ENCODE measurements around the gene LTK. TPM values are rescaled to one million over a fixed set of nuclear protein-coding genes. Genes with fewer than 3 reads are reported as not detected.

Gene LTK
- total and polyA plus RNA-seq, 2 of the 4 experiments (the other 2 are of a cell fraction): 0.18 to 0.62 TPM

DNA sequence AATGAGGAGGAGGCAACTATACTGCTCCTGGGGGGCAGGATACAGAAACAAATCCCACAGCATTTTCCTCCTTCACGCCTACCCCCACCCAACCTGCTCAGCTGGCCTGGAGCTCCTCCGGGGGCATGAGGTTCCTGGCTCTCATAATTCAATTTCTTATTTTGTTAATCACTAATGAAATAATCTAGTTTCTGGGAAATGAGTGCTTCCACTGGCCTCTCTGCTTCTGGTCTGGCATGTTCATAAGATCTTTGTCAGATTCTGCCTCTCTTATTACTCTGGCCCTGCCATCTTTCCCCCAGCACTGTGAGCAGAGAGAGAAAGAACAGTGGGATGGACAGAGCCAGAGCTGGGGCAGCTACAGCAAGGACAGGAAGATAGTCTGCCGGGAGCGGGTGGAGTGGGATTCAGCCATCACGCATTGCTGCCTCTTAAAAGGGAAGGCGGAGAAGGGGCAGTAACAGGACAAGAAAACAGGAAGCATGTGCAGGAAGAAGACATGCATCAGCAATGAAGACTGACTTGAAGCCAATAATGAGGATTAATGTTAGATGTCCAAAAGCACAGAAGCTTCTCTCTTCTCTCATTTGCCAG, 16.8 kb upstream of the LTK start:
- intact Hi-C loops (cut with micrococcal nuclease) (no loop called here), in situ Hi-C loops (cut with MboI; ENCODE audit: low sequenced_read_pairs) (no loop called here), dilution Hi-C loops (cut with HindIII; ENCODE audit: low sequenced_read_pairs, unreplicated experiment) (no loop called here)
- Histone ChIP-seq H3K4me3 (ENCODE audit: insufficient read depth, low read depth, low read length) (no peak overlapping the region), H3K23ac (ENCODE audit: low read depth, low read length) (no peak overlapping the region), H3K18ac (ENCODE audit: low read depth, low read length) (no peak overlapping the region), H3K27ac (ENCODE audit: insufficient read depth, low read length) (no peak overlapping the region), H3K9me3 (ENCODE audit: control insufficient read depth, insufficient read depth, low read length) (no peaks in the 10 kb centered on the region), H3K27me3 (ENCODE audit: control insufficient read depth, insufficient read depth, low read length) (no peaks in the 10 kb centered on the region), H3K14ac (replicated peaks; ENCODE audit: low read depth, low read length) (no peak overlapping the region), H2AFZ (replicated peaks; ENCODE audit: low read length, poor library complexity) (no peak overlapping the region), H2BK20ac (ENCODE audit: low read depth, low read length) (no peak overlapping the region), H2BK120ac (ENCODE audit: low read depth, low read length) (no peak overlapping the region), H4K5ac (ENCODE audit: low read depth, low read length) (no peak overlapping the region), H2BK15ac (ENCODE audit: low read depth, low read length) (no peak overlapping the region), H3K9me1 (ENCODE audit: insufficient read depth, low read length) (no peaks in the 10 kb centered on the region), H4K8ac (ENCODE audit: low read depth in 2 of 2, low read length in 2 of 2) (no peak overlapping the region), H2BK5ac (ENCODE audit: low read depth, low read length, poor library complexity, severe bottlenecking) (no peak overlapping the region), H3K4me2 (ENCODE audit: low read depth, low read length) (no peak overlapping the region), H3K56ac (ENCODE audit: extremely low read depth, insufficient read depth, low read length) (no peak overlapping the region), H3K9ac (ENCODE audit: low read depth, low read length) (no peak overlapping the region), H3K4ac (ENCODE audit: low read depth, low read length) (no peak overlapping the region), H3K36me3 (ENCODE audit: control insufficient read depth, insufficient read depth, low read length) (peaks cover 69% of the 10 kb centered on the region), H3K4me1 (ENCODE audit: control insufficient read depth, insufficient read depth, low read length) (no peaks in the 10 kb centered on the region), H2AK9ac (replicated peaks; ENCODE audit: low read depth, low read length, poor library complexity) (no peak overlapping the region), H4K20me1 (ENCODE audit: insufficient read depth, low read length) (no peaks in the 10 kb centered on the region; the same call in 1 of the 2 replicates), H3K79me1 (ENCODE audit: low read depth in 1 of 2, low read length in 2 of 2) (no peaks in the 10 kb centered on the region), H4K91ac (ENCODE audit: insufficient read depth, low read depth, low read length) (no peak overlapping the region), H2AK5ac (ENCODE audit: low read depth, low read length) (no peak overlapping the region)
- no peak for ATAC-seq (ENCODE audit: low read depth)
- 100% methylated on average over 4 of the region's 6 CpGs; no CpG with 5 or more reads in 1 of the 2 experiments for WGBS, 2 experiments (ENCODE audit: extremely low coverage in 2 of 2, insufficient read length in 1 of 2)
- no TSS peak for BruUV-seq (replicated peaks)
- DNase-seq: no peak
- POLR2A ChIA-PET (ENCODE audit: unreplicated experiment): no interaction called here
- CTCF ChIA-PET: no interaction called here
- TF ChIP-seq MAZ (IDR thresholded peaks at IDR 0.05; ENCODE audit: borderline replicate concordance, low read depth, low read length) (no peak), POLR2A (IDR thresholded peaks at IDR 0.05; ENCODE audit: low read depth, low read length) (no peak), ELK1 (IDR thresholded peaks at IDR 0.05; ENCODE audit: borderline replicate concordance, low read depth, low read length) (no peak), CHD1 (IDR thresholded peaks at IDR 0.05; ENCODE audit: low read depth, low read length) (no peak), BHLHE40 (IDR thresholded peaks at IDR 0.05; ENCODE audit: low read depth, low read length) (no peak), NFE2L2 (IDR thresholded peaks at IDR 0.05; ENCODE audit: low read depth, low read length) (no peak), SMC3 (IDR thresholded peaks at IDR 0.05; ENCODE audit: low read depth, low read length) (no peak), RCOR1 (IDR thresholded peaks at IDR 0.05; ENCODE audit: insufficient replicate concordance, low read length) (no peak), RAD21 (IDR thresholded peaks at IDR 0.05; ENCODE audit: low read length) (no peak), MXI1 (IDR thresholded peaks at IDR 0.05; ENCODE audit: borderline replicate concordance, low read depth, low read length) (no peak), MAFK (IDR thresholded peaks at IDR 0.05; ENCODE audit: low read depth, low read length) (no peak), FOS (IDR thresholded peaks at IDR 0.05; ENCODE audit: low read depth, low read length) (no peak), RFX5 (IDR thresholded peaks at IDR 0.05; ENCODE audit: low read depth, low read length) (no peak), CEBPB (IDR thresholded peaks at IDR 0.05; ENCODE audit: low read depth, low read length) (no peak)
- TF ChIP-seq, protein P1, sequence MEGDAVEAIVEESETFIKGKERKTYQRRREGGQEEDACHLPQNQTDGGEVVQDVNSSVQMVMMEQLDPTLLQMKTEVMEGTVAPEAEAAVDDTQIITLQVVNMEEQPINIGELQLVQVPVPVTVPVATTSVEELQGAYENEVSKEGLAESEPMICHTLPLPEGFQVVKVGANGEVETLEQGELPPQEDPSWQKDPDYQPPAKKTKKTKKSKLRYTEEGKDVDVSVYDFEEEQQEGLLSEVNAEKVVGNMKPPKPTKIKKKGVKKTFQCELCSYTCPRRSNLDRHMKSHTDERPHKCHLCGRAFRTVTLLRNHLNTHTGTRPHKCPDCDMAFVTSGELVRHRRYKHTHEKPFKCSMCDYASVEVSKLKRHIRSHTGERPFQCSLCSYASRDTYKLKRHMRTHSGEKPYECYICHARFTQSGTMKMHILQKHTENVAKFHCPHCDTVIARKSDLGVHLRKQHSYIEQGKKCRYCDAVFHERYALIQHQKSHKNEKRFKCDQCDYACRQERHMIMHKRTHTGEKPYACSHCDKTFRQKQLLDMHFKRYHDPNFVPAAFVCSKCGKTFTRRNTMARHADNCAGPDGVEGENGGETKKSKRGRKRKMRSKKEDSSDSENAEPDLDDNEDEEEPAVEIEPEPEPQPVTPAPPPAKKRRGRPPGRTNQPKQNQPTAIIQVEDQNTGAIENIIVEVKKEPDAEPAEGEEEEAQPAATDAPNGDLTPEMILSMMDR (conservative IDR thresholded peaks at IDR 0.05; ENCODE audit: low read depth, low read length): no peak
- TF ChIP-seq, protein P2, sequence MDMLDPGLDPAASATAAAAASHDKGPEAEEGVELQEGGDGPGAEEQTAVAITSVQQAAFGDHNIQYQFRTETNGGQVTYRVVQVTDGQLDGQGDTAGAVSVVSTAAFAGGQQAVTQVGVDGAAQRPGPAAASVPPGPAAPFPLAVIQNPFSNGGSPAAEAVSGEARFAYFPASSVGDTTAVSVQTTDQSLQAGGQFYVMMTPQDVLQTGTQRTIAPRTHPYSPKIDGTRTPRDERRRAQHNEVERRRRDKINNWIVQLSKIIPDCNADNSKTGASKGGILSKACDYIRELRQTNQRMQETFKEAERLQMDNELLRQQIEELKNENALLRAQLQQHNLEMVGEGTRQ (IDR thresholded peaks at IDR 0.05; ENCODE audit: low read depth, low read length): no peak

All from IMR-90 (cell line).